ENCODE results near the gene IAPP.
"Not testable (repeated sequence)": the region's sequence is repeated elsewhere in the genome, so short reads cannot be mapped to it uniquely, and the experiment has no call there.

The IAPP gene

GRCh38 chr12:21381320-21381719 lies 8.6 kb downstream of the IAPP start:
- not testable (repeated sequence) for DNase-seq

- no peak for DNase-seq
These were observed 11.6 kb downstream of the IAPP start for GRCh38 chr12:21384261-21384660.

- DNase-seq, result no peak
These were observed 14.5 kb downstream of the IAPP start for GRCh38 chr12:21387174-21387573.

- DNase-seq, result no peak
These were observed 19.7 kb downstream of the IAPP start for GRCh38 chr12:21392384-21392783.

- not testable (repeated sequence) for DNase-seq
These were observed 22.3 kb downstream of the IAPP start for GRCh38 chr12:21394828-21395626.

GRCh38 chr12:21413369-21414277 lies 40.9 kb downstream of the IAPP start:
- DNase-seq, result no peak

GRCh38 chr12:21416511-21417121 lies 43.9 kb downstream of the IAPP start:
- DNase-seq, result no peak

GRCh38 chr12:21418398-21418797 lies 45.7 kb downstream of the IAPP start:
- DNase-seq, result not testable (repeated sequence)

- not testable (repeated sequence) for DNase-seq
These were observed 46.5 kb downstream of the IAPP start for GRCh38 chr12:21419009-21419699.

GRCh38 chr12:21428241-21428640 lies 55.5 kb downstream of the IAPP start:
- DNase-seq, result no peak

All from central memory CD4-positive, alpha-beta T cell (primary cell).